NK-92 (cell line): ENCODE results near the gene EIF3K.
"Not testable (repeated sequence)": the region's sequence is repeated elsewhere in the genome, so short reads cannot be mapped to it uniquely, and the experiment has no call there.

Source experiments
- DNase-seq: peaks from one replicate; lab custom pipeline; 2025; ENCODE audit not compliant: unreplicated experiment; lab: John Stamatoyannopoulos, UW

Gene EIF3K

GRCh38 chr19:38617764-38618589 is 1.0 kb upstream of the EIF3K start, which contains the start of gene MAP4K1:
TSS of gene MAP4K1 (minus strand) at chr19:38617953. CDS start at chr19:38617895, 58 bp downstream.
- DNase-seq: no peak

DNA sequence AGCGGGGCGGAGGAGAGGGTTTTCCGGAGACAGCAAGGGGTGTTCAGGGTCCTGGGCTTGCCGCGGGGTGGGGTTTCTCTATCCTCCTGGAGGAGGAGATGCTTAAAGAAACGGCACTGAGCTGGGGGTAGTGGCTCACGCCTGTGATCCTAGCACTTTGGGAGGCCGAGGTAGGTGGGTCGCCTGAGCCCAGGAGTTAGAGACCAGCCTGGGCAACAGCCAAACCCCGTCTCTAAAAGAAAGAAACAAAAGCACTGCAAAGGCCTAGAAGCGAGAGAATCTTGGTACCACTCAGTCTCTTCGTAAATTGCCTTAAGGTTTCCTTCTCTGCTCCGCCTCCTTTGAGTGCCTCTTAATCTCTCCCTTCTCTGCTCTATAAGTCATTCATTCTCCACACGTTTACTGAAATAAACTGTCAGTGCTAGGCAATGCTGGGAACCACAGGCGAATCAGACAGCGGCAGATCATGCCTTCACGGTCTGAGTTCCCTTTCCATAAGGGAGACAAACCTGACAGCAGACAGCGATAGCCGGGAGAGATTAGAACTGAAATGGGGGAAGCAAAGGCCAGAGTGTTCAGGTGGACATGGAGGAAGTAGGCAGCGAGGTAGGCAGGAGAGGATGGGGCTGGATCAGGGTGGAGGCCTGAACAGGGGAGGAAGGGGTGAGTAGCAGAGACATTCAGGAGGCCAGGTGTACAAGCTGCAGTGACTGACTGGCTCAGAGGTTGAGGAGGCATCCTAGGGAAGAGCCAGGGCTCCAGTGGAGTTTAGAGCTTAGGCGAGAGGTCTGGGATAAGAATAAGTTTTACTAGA is 580 bp downstream of the EIF3K start:
- DNase-seq: no peak

- no peak for DNase-seq
Observed at GRCh38 chr19:38624822-38625221, 5.8 kb downstream of the EIF3K start.

GRCh38 chr19:38626401-38626800 is 7.4 kb downstream of the EIF3K start:
- DNase-seq: no peak

- no peak for DNase-seq
Observed at GRCh38 chr19:38629568-38629967, 10.6 kb downstream of the EIF3K start.

DNA sequence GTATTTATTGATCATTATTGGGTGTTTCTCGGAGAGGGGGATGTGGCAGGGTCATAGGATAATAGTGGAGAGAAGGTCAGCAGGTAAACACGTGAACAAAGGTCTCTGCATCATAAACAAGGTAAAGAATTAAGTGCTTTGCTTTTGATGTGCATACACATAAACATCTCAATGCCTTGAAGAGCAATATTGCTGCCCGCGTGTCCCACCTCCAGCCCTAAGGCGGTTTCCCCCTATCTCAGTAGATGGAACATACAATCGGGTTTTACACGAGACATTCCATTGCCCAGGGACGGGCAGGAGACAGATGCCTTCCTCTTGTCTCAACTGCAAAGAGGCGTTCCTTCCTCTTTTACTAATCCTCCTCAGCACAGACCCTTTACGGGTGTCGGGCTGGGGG is 12.3 kb downstream of the EIF3K start:
- not testable (repeated sequence) for DNase-seq

DNA sequence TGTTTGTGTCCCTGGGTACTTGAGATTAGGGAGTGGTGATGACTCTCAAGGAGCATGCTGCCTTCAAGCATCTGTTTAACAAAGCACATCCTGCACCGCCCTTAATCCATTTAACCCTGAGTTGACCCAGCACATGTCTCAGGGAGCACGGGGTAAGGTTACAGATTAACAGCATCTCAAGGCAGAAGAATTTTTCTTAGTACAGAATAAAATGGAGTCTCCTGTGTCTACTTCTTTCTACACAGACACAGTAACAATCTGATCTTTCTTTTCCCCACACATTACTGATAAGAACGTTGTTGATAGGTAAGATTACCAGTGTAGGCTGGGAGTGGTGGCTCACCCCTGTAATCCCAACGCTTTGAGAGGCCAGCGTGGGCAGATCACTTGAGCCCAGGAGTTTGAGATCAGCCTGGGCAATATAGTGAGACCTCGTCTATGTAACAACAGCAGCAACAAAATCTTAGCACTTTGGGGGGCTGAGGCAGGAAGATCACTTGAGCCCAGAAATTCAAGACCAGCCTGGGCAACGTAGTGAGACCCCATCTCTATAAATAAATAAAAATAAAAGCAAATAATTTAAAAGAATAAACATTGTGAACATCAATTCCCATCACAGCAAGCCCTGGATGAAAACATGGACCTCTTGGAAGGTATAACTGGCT is 13.0 kb downstream of the EIF3K start:
- DNase-seq: not testable (repeated sequence)

DNA sequence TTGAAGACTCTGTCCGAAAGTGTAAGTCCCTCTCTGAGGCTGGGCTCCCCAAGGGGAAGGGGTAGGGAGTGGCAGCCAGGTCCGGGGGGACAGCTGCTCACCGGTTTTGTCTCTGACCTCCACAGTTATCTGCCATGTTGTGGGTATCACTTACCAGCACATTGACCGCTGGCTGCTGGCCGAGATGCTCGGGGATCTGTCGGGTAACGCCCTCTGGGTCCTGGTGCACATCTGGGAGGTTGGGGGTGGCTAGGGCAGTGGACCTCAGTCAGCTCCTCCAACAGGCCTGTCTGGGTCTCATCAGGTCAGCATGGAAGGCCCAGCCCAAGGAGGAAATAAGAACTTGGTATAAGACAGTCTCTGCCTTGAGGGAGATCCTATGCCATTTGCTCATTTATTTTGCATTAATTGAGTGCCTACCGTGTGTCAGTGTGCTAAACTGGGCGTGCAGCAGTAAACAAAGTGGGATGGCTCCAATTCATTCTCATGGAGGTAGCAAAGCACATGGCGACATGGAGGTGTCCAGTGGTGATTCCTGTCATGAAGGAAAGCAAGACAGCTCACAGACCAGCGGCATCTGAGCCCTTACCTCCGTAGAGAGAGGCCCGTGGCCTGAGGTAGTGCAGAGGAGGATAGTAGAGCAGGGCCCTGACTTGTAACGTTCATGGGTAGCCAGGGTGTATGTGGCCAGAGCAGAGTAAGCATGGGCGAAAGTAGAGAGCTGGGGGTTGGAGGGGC is 13.7 kb downstream of the EIF3K start:
- no peak for DNase-seq

- no peak for DNase-seq
Observed at GRCh38 chr19:38634757-38635482, 15.9 kb downstream of the EIF3K start.

GRCh38 chr19:38635483-38636399 is 16.8 kb downstream of the EIF3K start:
- DNase-seq: no peak

- DNase-seq: no peak
Observed at GRCh38 chr19:38638461-38638860, 19.5 kb downstream of the EIF3K start.

GRCh38 chr19:38639679-38640078 is 20.7 kb downstream of the EIF3K start:
- no peak for DNase-seq

DNA sequence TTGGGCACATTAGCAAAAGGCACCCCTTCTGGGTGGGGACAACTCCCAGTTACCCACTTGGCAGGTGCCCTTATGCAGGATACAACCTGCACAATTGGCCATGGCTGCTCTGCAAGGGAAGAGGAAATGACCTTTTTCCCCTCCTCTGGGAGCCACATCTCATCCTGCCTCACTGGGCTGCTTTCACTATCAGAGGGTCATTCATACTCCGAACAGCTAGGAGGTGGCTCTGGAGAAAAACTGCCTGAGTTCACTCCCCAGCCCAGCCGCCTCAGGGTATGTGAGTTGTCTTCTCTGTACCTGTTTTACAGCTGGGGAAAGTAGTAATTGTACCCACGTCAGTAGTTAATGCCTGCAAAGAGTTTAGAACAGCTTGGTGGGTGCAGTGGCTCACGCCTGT is 21.4 kb downstream of the EIF3K start:
- DNase-seq: no peak

DNA sequence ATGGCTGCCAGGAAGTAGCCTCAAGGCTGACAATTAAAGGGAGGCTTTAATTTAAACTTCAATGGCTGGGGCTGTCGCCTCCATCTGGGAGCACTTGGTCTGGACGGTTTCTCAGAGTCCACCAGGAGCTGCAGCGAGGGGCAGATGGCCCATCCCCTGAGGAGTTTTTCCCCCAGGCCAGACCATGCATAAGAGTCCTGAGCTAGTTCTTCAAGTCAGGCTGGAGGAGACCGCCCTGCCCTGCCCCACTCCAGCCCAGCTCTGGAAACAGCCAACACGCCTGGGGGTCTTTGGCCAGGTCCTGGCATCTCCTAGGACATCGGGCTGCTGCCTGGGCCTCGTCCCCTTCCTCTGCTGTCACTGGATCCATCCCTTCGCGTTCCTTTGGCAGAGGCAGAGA is 23.2 kb downstream of the EIF3K start:
- no peak for DNase-seq

DNA sequence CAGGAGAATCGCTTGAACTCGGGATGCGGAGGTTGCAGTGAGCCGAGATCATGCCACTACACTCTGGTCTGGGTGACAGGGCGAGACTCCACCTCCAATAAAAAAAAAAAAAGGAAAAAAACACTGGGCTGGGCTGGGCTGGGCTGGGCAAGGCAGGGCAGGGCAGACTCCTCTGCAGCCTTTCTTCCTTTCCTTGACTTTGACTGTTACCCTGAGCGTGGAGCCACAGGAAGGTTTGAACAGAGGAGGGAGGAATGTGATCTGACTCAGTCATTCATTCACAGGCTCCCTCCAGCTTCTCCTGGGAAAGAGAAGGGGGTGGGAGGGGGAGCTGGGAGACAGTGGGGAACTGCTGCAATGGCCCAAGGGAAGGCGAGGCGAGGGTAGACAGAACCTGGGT is 25.7 kb downstream of the EIF3K start:
- DNase-seq: no peak

GRCh38 chr19:38647368-38647965 is 28.5 kb downstream of the EIF3K start, which contains the start of gene ACTN4:
TSS of gene ACTN4 (plus strand) at chr19:38647649. CDS start at chr19:38647746, 97 bp downstream.
- DNase-seq: peak; percentile 93

DNA sequence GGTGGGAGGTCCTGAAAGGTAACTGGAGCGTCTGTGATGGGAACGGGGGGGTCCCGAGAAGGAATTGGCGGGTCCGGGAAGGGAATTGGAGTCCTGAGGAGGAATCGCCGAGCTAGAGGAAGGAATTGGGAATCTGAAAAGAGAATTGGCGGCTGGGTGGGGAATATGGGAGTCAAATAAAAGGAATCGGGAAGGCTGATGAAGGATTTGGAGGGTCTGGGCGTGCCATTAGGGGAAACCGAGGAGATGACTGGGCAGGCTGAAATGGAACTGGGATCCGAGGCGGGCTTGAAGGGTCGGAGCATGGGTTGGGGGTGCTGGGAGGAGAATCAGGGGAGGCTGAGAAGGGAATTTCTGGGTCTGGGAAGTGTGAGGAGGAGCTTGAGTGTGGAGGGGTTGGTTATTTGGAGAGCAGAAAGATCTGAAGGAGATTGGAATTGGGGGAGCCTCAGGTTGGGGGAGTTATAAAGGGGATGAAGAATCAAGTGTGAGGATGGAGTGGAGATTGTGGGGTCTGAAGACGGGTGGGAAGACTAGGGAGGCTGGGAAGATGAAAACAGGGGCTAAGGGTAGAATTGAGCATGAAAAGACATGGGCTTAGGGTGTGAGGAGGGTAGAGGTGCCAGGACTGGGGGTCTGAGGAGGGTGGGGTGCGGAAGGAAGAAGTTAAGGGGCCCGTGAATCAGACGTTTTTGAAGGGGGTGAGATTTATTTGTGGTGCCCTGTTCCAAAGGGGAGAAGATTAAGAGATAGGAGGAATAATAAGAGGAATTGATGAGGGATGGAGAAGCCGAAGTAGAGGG is 29.2 kb downstream of the EIF3K start:
- DNase-seq: no peak

- no peak for DNase-seq
Observed at GRCh38 chr19:38648769-38649304, 29.8 kb downstream of the EIF3K start.
